Ovary (tissue), 3 donors: ENCODE results near the gene MMD2.

Experiments
- POLR2A ChIP-seq: fragments of 450-650 bp; IDR thresholded peaks from one replicate; pipeline ENCODE4 v1.6.1; 2017; ENCODE audit warnings: antibody characterized with exemption, mild to moderate bottlenecking, moderate library complexity
- TF ChIP-seq, protein P1 (sequence below), 3 donors: fragments of 450-650 bp in 2 of 3; fragments of 200-600 bp in 1 of 3; IDR thresholded peaks; one replicate each; pipeline versions ENCODE4 v1.5.1 to v1.8.0; 2016 to 2022; ENCODE audit warnings: antibody characterized with exemption in 3 of 3, mild to moderate bottlenecking in 1 of 3
- donor health status: DM: no; HTN: no; CAD: no.

DNA sequence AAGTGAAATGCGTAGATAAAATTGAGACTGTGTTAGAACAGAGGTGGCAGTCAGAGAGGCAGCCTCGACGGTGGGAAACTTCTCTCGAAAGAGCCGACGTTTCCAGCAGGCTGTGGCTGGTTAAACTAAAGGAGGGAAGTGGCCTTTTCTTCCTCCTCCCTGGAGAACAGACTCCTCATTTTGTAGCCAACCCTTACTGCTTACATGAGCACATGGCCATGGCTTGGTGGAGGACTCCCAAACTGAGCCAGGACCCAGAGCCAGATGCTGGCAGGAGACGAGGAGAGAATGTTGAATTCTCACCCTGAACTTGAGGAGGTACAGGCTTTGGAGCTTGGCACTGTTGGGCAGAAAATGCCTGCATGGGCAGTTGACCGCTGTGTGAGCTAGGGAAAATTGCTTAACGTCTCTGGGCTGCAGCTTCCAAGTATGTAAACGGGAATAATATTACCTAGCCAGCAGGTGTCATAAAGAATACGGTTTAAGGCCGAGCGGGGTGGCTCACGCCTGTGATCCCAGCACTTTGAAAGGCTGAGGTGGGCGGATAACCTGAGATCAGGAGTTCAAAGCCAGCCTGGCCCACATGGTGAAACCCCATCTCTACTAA is 24.5 kb downstream of the MMD2 start:
- TF ChIP-seq, protein P1, sequence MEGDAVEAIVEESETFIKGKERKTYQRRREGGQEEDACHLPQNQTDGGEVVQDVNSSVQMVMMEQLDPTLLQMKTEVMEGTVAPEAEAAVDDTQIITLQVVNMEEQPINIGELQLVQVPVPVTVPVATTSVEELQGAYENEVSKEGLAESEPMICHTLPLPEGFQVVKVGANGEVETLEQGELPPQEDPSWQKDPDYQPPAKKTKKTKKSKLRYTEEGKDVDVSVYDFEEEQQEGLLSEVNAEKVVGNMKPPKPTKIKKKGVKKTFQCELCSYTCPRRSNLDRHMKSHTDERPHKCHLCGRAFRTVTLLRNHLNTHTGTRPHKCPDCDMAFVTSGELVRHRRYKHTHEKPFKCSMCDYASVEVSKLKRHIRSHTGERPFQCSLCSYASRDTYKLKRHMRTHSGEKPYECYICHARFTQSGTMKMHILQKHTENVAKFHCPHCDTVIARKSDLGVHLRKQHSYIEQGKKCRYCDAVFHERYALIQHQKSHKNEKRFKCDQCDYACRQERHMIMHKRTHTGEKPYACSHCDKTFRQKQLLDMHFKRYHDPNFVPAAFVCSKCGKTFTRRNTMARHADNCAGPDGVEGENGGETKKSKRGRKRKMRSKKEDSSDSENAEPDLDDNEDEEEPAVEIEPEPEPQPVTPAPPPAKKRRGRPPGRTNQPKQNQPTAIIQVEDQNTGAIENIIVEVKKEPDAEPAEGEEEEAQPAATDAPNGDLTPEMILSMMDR (IDR thresholded peaks at IDR 0.05) = no peak
- TF ChIP-seq POLR2A = no peak
